Measurements from ENCODE around the gene ITGB5.

The ITGB5 gene

DNA sequence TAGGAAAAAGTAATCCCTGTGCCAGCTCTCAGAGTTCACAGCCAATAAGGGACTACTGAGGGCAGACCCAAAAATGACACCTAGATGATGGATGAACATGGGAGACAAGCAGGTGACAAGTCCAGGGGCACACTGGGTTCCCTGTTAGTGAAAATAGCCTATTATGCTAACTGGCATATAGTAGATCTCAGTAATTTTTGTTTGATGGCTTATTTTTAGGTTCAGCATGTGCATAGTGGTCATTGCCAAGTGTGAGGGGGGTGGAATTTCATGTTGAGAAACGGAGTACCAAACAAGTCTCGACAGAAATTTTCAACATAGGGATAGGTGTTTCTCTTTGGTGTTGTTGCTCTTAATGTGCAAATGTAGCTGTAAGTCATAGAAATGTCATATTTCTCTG is 6.4 kb upstream of the ITGB5 start:
- DNase-seq (ENCODE audit: low read depth): peak; percentile 67
- TF ChIP-seq, protein P1, sequence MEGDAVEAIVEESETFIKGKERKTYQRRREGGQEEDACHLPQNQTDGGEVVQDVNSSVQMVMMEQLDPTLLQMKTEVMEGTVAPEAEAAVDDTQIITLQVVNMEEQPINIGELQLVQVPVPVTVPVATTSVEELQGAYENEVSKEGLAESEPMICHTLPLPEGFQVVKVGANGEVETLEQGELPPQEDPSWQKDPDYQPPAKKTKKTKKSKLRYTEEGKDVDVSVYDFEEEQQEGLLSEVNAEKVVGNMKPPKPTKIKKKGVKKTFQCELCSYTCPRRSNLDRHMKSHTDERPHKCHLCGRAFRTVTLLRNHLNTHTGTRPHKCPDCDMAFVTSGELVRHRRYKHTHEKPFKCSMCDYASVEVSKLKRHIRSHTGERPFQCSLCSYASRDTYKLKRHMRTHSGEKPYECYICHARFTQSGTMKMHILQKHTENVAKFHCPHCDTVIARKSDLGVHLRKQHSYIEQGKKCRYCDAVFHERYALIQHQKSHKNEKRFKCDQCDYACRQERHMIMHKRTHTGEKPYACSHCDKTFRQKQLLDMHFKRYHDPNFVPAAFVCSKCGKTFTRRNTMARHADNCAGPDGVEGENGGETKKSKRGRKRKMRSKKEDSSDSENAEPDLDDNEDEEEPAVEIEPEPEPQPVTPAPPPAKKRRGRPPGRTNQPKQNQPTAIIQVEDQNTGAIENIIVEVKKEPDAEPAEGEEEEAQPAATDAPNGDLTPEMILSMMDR (IDR thresholded peaks at IDR 0.05; ENCODE audit: insufficient read depth, low read depth, low read length, missing control alignments): no peak
- no peak overlapping the region for H3K4me3 ChIP-seq (ENCODE audit: low read length)

DNA sequence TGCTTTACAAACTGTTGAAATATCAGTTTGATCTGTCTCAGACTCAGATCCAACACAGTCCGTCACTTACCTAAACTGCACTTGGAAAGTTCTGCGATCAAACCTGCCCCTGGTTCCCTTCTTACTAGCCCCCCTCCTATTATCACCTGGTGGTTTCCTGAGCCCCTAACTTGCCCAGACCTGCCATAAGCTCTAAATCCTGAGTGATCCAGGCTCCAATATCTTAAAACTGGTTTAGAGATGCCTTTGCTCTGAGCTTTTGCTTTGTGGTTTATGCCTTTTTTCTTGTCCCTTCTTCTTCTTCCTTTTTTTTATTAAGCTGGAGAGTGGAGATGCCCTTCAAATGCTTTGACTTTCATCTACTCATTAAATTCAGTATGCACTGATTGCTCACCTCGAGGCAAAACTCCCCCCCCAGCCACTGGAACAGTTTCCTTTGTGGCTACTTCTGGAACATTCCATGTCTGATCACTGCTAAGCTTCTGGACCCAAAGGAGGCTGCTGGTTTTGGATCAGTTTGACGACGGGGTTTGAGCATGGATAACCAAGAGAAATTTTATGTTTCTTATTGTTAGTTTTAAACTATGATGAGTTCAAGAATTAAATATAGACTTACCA is 3.5 kb upstream of the ITGB5 start:
- H3K4me3 ChIP-seq (ENCODE audit: low read length): no peak overlapping the region
- peak; percentile 18 for DNase-seq (ENCODE audit: low read depth)
- TF ChIP-seq, protein P1 (IDR thresholded peaks at IDR 0.05; ENCODE audit: insufficient read depth, low read depth, low read length, missing control alignments): no peak

- DNase-seq (ENCODE audit: low read depth): no peak
- H3K4me3 ChIP-seq (ENCODE audit: low read length): no peak overlapping the region
- TF ChIP-seq, protein P1 (IDR thresholded peaks at IDR 0.05; ENCODE audit: insufficient read depth, low read depth, low read length, missing control alignments): no peak
Measured at GRCh38 chr3:124888482-124889441, 1.6 kb upstream of the ITGB5 start.

DNA sequence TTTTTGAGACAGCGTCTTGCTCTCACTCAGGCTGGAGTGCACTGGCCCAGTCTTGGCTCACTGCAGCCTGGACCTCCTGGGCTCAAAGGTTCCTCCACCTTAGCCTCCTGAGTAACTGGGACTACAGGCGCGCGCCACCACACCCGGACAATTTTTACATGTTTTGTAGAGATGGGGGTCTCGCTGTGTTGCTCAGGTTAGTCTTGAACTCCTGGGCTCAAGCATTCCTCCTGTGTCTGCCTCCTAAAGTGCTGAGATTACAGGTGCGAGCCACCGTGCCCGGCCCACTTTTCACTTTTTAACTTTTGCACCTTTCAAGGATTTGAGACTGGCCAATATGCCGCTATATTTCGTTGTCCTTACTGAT is 750 bp upstream of the ITGB5 start:
- TF ChIP-seq, protein P1 (IDR thresholded peaks at IDR 0.05; ENCODE audit: insufficient read depth, low read depth, low read length, missing control alignments): no peak
- peak overlapping the region; percentile 53 for H3K4me3 ChIP-seq (ENCODE audit: low read length)
- no peak for DNase-seq (ENCODE audit: low read depth)

DNA sequence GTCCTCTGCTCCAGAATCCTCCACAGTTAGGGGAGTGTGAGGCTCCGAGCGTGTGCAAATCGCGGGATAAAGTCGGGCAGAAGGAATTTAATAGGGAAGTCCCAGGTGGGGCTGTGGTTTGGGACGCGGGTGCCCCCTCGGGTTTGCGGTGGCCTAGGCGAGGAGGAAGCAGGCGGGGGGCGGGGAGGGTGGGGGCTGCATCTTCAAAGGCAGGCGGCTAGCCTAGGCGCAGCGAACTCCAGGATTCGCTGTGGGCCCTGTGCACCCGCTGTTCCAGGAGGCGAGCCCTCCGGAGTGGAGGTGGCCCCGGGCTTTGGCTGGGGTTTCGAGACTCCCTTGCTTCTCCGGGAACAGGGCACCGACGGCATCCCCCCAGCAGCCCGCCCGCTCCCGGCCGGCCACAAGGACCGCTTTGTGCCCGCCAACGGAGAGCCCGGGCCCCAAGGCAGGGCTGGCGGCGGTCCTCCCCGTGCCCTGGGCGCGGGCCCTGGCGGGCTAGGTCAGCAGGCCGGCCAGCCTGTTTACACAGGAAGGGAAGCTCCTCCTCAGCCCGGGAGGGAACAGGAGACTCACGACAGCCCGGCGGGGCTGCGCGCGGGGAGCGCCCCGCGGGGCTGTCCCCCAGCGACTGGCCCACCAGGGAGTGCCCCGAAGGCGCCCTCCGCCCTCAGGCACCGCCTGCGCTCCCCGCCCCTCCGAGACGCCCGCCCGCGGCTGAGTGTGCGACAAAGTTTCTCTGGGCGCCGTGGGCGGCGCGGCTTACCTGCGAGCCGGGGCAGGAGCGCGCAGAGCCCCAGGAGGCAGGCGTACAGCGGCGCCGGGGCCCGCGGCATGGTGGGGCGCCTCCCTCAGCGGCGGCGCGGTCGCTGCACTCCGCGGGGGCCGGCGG is 753 bp downstream of the ITGB5 start:
- TF ChIP-seq, protein P1 (IDR thresholded peaks at IDR 0.05; ENCODE audit: insufficient read depth, low read depth, low read length, missing control alignments): no peak
- peak; percentile 43 for DNase-seq (ENCODE audit: low read depth)
- H3K4me3 ChIP-seq (ENCODE audit: low read length): peak overlapping the region; percentile 35

- TF ChIP-seq, protein P1 (IDR thresholded peaks at IDR 0.05; ENCODE audit: insufficient read depth, low read depth, low read length, missing control alignments): no peak
- no peak for DNase-seq (ENCODE audit: low read depth)
- no peak overlapping the region for H3K4me3 ChIP-seq (ENCODE audit: low read length)
Measured at GRCh38 chr3:124885466-124886167, 1.5 kb downstream of the ITGB5 start.

All from epithelial cell of esophagus (primary cell).